T-helper 2 cell treated with Interferon-gamma antibody and Interleukin-4, amounts not matched to agents 5 μg/mL and 100 μg/mL, for 36 hours (primary cell): ENCODE measurements around the gene TLCD3A.
A peak's percentile ranks its signal among the peaks of the same experiment; 100 is the strongest.
"Not testable (repeated sequence)": the region's sequence is repeated elsewhere in the genome, so short reads cannot be mapped to it uniquely, and the experiment has no call there.

Experiments used
- DNase-seq: peaks from one replicate; pipeline ENCODE4 v3.0.0; 2021; ENCODE audit warnings: low spot score
- H3K27ac Mint-ChIP-seq: one replicate; pipeline ENCODE4 v1.8.0; 2021; ENCODE audit warnings: mild to moderate bottlenecking, mixed read lengths
- H3K27me3 Mint-ChIP-seq: one replicate; pipeline ENCODE4 v1.8.0; 2021; ENCODE audit warnings: low read depth, mixed read lengths
- H3K36me3 Mint-ChIP-seq: one replicate; pipeline ENCODE4 v1.8.0; 2021; ENCODE audit warnings: low read depth, mixed read lengths
- H3K4me1 Mint-ChIP-seq: one replicate; pipeline ENCODE4 v1.8.0; 2021; ENCODE audit warnings: low read depth, mixed read lengths
- H3K4me3 Mint-ChIP-seq: one replicate; pipeline ENCODE4 v1.8.0; 2022; ENCODE audit warnings: mild to moderate bottlenecking, moderate library complexity, mixed read lengths
- H3K9me3 Mint-ChIP-seq: one replicate; pipeline ENCODE4 v1.8.0; 2021; ENCODE audit warnings: mixed read lengths

The TLCD3A gene

DNA sequence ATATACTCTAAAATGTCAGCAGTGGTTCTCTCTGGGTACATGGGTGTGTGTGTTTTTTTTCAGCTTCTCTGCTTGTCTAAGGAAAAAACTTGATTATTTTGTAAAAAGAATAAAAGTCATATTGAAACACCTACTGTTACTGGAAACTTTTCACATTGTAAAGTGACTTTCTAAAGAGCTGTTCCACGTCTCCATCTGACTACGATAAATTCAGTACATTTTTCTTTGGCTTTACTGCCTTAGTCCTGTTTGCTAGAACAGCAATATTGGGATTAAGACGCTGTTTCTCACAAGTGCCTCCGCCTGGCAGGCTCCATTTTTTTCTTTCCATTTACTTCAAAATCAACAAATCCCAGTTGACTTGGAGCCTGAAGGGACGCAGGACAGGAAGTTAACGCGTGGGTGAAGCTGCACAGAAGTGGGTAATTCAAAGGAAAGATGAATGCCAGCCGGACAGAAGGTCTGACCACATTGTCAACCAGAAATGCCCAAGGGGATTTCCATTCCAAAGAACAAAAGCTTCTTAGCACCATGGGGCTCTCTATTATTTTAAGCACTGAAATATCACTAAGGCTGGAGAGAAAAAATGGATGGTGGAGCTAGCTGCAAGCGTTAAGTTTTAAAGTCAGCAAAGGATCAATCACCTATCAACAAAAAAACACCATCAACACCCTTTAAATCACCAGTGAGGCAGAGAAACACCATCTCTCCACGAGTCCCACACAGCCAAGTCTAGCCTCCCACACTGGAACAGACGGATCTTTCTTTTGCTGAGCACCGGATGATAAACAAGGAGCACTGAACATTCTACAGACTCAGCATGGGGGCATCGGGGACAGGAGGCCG is 41.3 kb downstream of the TLCD3A start:
- no peaks in the 10 kb centered on the region for H3K9me3 Mint-ChIP-seq
- no peaks in the 10 kb centered on the region for H3K27me3 Mint-ChIP-seq
- no peak overlapping the region for H3K4me3 Mint-ChIP-seq
- DNase-seq: peak; percentile 25
- H3K27ac Mint-ChIP-seq: no peak overlapping the region
- H3K4me1 Mint-ChIP-seq: peaks cover 10% of the 10 kb centered on the region
- H3K36me3 Mint-ChIP-seq: peaks cover 70% of the 10 kb centered on the region

- peaks cover 65% of the 10 kb centered on the region for H3K36me3 Mint-ChIP-seq
- H3K4me3 Mint-ChIP-seq: no peak overlapping the region
- peaks cover 10% of the 10 kb centered on the region for H3K4me1 Mint-ChIP-seq
- no peaks in the 10 kb centered on the region for H3K9me3 Mint-ChIP-seq
- DNase-seq: no peak
- H3K27me3 Mint-ChIP-seq: no peaks in the 10 kb centered on the region
- no peak overlapping the region for H3K27ac Mint-ChIP-seq
Measured at GRCh38 chr17:774313-774584, 41.9 kb downstream of the TLCD3A start.

DNA sequence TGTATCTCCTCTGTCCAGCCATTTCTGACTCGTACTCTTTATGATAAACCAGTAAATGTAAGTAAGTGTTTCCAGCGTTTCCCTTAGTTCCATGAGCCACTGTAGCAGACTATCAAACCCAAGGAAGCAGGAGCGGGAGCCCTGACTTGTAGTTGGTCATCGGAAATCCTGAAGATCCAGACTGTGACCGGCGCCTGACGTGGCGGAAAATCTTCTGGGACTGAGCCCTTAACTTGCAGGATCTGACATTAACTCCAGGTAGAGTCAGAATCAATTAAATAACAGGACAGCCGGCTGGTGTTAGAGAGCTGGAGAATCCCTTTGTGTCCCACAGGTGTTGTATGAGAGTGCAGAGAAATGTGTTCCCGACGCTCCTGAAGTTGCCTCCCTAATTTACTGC is 45.7 kb downstream of the TLCD3A start:
- H3K27me3 Mint-ChIP-seq: peaks cover 2% of the 10 kb centered on the region
- H3K9me3 Mint-ChIP-seq: no peaks in the 10 kb centered on the region
- H3K36me3 Mint-ChIP-seq: peaks cover 48% of the 10 kb centered on the region
- DNase-seq: no peak
- H3K4me1 Mint-ChIP-seq: peaks cover 23% of the 10 kb centered on the region
- no peak overlapping the region for H3K27ac Mint-ChIP-seq
- no peak overlapping the region for H3K4me3 Mint-ChIP-seq

GRCh38 chr17:781805-782731 is 49.7 kb downstream of the TLCD3A start, which contains the start of the genes GLOD4 and MRM3:
TSS of gene GLOD4 (minus strand) at chr17:782280. CDS start at chr17:782255, 25 bp downstream.
TSS of gene MRM3 (plus strand) at chr17:782353. CDS start at chr17:782379, 26 bp downstream.
- peak; percentile 95 for DNase-seq
- peak within 1 kb of the TSS; percentile 96 for H3K27ac Mint-ChIP-seq
- H3K36me3 Mint-ChIP-seq: peaks cover 24% of the 10 kb centered on the region
- H3K9me3 Mint-ChIP-seq: no peaks in the 10 kb centered on the region
- H3K27me3 Mint-ChIP-seq: peaks cover 2% of the 10 kb centered on the region
- H3K4me1 Mint-ChIP-seq: peaks cover 25% of the 10 kb centered on the region
- H3K4me3 Mint-ChIP-seq: peak within 1 kb of the TSS; percentile 98

DNA sequence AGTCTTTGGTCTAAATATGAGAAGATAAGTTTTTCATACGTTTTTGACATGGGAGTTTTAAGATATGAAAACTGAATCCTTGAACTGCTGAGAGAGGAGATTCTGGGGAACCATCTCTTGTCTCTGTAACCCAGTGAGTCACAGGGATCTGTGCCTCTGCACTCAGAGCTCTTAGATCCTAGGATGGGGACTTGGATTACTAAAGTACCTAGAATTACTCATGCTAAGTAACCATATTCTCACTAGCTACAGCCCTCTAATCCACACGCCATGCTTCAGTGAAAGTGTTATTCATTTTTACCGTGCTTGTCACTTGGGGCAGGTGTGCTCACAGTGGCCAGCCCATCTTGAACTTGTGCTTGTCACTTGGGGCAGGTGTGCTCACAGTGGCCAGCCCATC is 51.7 kb downstream of the TLCD3A start:
- no peaks in the 10 kb centered on the region for H3K9me3 Mint-ChIP-seq
- no peak for DNase-seq
- peak overlapping the region; percentile 27 for H3K27ac Mint-ChIP-seq
- H3K36me3 Mint-ChIP-seq: peaks cover 23% of the 10 kb centered on the region
- H3K4me3 Mint-ChIP-seq: peak overlapping the region; percentile 49
- peaks cover 25% of the 10 kb centered on the region for H3K4me1 Mint-ChIP-seq
- peaks cover 2% of the 10 kb centered on the region for H3K27me3 Mint-ChIP-seq

DNA sequence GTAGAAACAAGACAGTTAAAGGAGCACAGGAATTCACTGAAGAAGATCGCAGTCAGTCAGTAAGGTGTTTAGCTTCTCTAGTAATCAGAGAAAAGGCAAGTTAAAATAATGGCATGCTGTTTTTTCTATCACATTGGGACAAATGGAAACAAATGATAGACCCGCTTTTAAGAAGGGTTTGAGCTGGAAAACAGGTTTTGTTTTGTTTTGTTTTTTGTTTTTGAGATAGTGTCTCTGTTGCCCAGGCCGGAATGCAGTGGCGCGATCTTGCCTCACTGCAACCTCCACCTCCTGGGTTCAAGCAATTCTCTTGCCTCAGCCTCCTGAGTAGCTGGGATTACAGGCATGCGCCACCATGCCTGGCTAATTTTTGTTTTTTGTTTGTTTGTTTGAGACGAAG is 53.5 kb downstream of the TLCD3A start:
- not testable (repeated sequence) for H3K27me3 Mint-ChIP-seq, H3K9me3 Mint-ChIP-seq, H3K27ac Mint-ChIP-seq, H3K4me3 Mint-ChIP-seq, DNase-seq
- Mint-ChIP-seq H3K4me1 (peaks cover 22% of the 10 kb centered on the region), H3K36me3 (peaks cover 26% of the 10 kb centered on the region)

DNA sequence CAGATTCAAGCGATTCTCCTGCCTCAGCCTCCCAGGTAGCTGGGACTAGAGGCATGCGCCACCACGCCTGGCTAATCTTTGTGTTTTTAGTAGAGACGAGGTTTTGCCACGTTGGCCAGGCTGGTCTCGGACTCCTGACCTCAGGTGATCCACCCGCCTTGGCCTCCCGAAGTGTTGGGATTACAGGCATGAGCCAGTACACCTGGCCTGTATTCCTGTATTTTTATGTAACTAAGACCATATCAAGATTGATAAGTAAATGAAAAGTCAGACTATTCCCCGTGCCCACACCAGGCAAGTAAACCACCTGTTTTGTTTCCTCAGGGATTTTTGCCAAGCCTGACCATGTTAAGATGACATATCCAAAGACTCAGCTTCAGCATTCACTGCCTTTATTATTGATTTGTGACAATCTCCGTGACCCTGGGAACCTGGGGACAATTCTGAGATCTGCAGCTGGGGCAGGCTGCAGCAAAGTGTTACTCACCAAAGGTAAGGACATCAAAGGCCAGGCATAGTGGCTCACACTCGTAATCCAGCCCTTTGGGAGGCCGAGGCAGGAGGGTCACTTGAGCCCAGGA is 55.3 kb downstream of the TLCD3A start:
- H3K4me1 Mint-ChIP-seq: peaks cover 14% of the 10 kb centered on the region

DNA sequence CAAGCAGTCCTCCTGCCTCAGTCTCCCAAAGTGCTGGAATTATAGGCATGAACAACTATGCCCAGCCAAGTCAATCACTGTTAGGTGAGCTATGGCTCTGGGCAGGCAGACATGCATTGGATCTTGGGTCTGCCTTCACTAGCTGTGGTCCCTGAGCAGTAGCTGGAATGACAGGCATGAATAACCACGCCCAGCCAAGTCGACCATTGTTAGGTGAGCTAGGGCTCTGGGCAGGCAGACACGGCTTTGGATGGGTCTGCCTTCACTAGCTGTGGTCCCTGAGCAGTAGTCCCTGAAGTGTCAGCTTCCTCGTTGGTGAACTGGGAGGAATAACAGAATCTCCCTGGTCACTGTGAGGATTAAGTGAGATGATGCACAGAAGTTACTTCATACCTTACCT is 56.2 kb downstream of the TLCD3A start:
- peaks cover 11% of the 10 kb centered on the region for H3K4me1 Mint-ChIP-seq
- no peak for DNase-seq
- no peak overlapping the region for H3K4me3 Mint-ChIP-seq
- H3K27me3 Mint-ChIP-seq: no peaks in the 10 kb centered on the region
- H3K9me3 Mint-ChIP-seq: no peaks in the 10 kb centered on the region
- H3K36me3 Mint-ChIP-seq: peaks cover 33% of the 10 kb centered on the region
- H3K27ac Mint-ChIP-seq: no peak overlapping the region

More for the DNA sequence above, 55.3 kb downstream of the TLCD3A start:
- Mint-ChIP-seq H3K27ac (no peak overlapping the region), H3K4me3 (no peak overlapping the region), H3K36me3 (peaks cover 35% of the 10 kb centered on the region), H3K9me3 (no peaks in the 10 kb centered on the region), H3K27me3 (no peaks in the 10 kb centered on the region)
- DNase-seq: no peak

- peaks cover 29% of the 10 kb centered on the region for H3K36me3 Mint-ChIP-seq
- H3K4me1 Mint-ChIP-seq: peaks cover 6% of the 10 kb centered on the region
- H3K27me3 Mint-ChIP-seq: no peaks in the 10 kb centered on the region
- no peak overlapping the region for H3K4me3 Mint-ChIP-seq
- DNase-seq: no peak
- H3K27ac Mint-ChIP-seq: no peak overlapping the region
- H3K9me3 Mint-ChIP-seq: no peaks in the 10 kb centered on the region
Measured at GRCh38 chr17:789160-789840, 56.9 kb downstream of the TLCD3A start.

DNA sequence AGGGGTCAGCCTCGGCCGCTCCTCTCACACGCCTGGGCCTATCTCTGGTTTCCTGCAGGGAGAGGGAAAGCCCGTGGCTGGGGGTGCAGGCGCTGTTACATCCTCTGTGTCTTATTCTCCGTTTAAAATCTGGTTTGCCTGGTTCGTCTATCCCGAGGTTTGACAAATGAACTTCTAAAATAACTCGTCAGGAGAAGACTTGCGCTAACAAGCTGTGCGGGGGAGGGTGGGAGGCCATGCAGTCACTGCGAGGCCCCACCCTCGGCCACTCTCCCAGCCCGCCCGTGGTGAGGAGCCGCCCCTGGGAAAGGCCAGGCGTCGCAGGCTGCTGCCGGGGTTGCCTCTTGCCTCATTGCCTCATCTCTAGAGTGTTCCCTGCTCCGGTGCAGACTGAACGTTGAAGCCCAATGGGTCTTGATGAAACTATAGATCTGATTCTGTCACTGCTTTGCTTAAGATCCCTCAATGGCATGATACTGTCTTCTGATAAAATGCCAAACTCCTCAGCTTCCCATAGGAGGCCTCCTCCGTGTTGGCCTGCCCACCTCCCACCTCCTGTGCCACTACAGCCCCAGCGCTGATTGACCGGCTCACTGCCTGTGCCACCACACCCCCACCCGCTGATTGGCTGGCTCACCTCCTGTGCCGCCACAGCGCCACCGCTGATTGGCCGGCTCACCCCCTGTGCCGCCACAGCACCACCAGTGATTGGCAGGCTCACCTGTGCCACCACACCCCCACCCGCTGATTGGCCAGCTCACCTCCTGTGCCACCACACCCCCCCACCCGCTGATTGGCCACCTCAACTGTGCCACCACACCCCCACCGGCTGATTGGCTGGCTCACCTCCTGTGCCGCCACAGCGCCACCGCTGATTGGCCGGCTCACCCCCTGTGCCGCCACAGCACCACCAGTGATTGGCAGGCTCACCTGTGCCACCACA is 57.8 kb downstream of the TLCD3A start:
- H3K4me1 Mint-ChIP-seq, DNase-seq, H3K27ac Mint-ChIP-seq, H3K27me3 Mint-ChIP-seq, H3K4me3 Mint-ChIP-seq, H3K9me3 Mint-ChIP-seq: not testable (repeated sequence)
- peaks cover 29% of the 10 kb centered on the region for H3K36me3 Mint-ChIP-seq

DNA sequence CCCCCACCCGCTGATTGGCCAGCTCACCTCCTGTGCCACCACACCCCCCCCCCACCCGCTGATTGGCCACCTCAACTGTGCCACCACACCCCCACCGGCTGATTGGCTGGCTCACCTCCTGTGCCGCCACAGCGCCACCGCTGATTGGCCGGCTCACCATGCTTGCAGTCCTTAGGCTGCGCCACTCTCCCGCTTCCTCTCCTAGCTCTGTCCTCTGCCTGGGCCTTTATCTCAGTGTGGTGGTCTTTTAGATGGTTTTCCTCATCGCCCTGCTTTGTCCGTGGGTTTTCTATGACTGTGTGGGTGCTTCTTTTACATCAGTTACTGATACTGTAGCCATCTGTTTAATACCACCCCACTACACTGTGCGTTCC is 58.5 kb downstream of the TLCD3A start:
- H3K27ac Mint-ChIP-seq, DNase-seq, H3K27me3 Mint-ChIP-seq, H3K9me3 Mint-ChIP-seq, H3K4me3 Mint-ChIP-seq, H3K4me1 Mint-ChIP-seq: not testable (repeated sequence)
- H3K36me3 Mint-ChIP-seq: peaks cover 29% of the 10 kb centered on the region

DNA sequence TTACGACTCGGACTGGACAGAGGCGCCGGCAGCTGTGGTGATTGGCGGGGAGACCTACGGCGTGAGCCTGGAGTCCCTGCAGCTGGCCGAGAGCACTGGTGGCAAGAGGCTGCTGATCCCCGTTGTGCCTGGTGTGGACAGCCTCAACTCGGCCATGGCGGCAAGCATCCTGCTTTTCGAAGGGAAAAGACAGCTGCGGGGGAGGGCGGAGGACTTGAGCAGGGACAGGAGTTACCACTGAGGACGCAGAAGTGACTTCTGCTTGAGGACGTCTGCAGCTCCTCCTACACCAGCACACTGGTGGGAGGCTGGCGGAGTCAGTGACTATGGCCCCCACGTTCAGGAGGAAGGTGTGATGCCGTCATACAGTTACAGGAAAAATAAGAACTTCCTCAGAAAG is 59.4 kb downstream of the TLCD3A start:
- peaks cover 2% of the 10 kb centered on the region for H3K4me1 Mint-ChIP-seq
- no peaks in the 10 kb centered on the region for H3K9me3 Mint-ChIP-seq
- no peaks in the 10 kb centered on the region for H3K27me3 Mint-ChIP-seq
- H3K4me3 Mint-ChIP-seq: no peak overlapping the region
- no peak for DNase-seq
- H3K27ac Mint-ChIP-seq: no peak overlapping the region
- peaks cover 28% of the 10 kb centered on the region for H3K36me3 Mint-ChIP-seq

- Mint-ChIP-seq H3K27ac (no peak overlapping the region), H3K4me1 (peaks cover 2% of the 10 kb centered on the region), H3K36me3 (peaks cover 25% of the 10 kb centered on the region), H3K4me3 (no peak overlapping the region), H3K9me3 (no peaks in the 10 kb centered on the region), H3K27me3 (no peaks in the 10 kb centered on the region)
- no peak for DNase-seq
Measured at GRCh38 chr17:792277-792676, 59.9 kb downstream of the TLCD3A start.
